Caco-2 (cell line): ENCODE measurements around the gene ALPK3. TPM values are rescaled to one million over a fixed set of nuclear protein-coding genes. Genes with fewer than 3 reads are reported as not detected.

Experiments
- BruUV-seq: library from RNA; stranded (reverse); fragments of 400-500 nt; replicated peaks from 2 replicates; lab custom pipeline; 2021; lab: Mats Ljungman, UMichigan
- CTCF ChIA-PET: fragments of 300-600 bp; sonication (Branson Sonifier 250); formaldehyde crosslinking; loops from one replicate; lab custom pipeline; 2022; ENCODE audit warnings: antibody characterized with exemption; lab: Charles Lee
- POLR2A ChIA-PET: fragments of 300-600 bp; sonication (Branson Sonifier 250); formaldehyde crosslinking; loops from one replicate; lab custom pipeline; 2022; ENCODE audit warnings: antibody characterized with exemption; lab: Charles Lee
- DNase-seq, 2 experiments: peaks; one replicate each; pipeline versions ENCODE4 v3.0.0 to v3.0.0-alpha.2; 2020 to 2022
- H3K27me3 ChIP-seq: replicated peaks from 2 replicates; pipeline ENCODE4 v1.6.0; 2011; ENCODE audit warnings: low read length; ENCODE audit not compliant: control insufficient read depth, insufficient read depth
- H3K36me3 ChIP-seq: 2 replicates; pipeline ENCODE4 v1.5.1; 2011; ENCODE audit warnings: low read length; ENCODE audit not compliant: control insufficient read depth, insufficient read depth
- H3K4me1 ChIP-seq: fragments of 250-450 bp; sonication (Bioruptor Pico); 2 replicates; pipeline ENCODE4 v1.5.1; 2020; ENCODE audit warnings: mild to moderate bottlenecking
- H3K4me3 ChIP-seq: 2 replicates; pipeline ENCODE4 v1.5.1; 2011; ENCODE audit warnings: low read depth, mild to moderate bottlenecking, control low read depth, low read length
- H3K9me3 ChIP-seq: fragments of 250-450 bp; sonication (Bioruptor Pico); 2 replicates; pipeline ENCODE4 v1.5.1; 2020; ENCODE audit warnings: mild to moderate bottlenecking, moderate library complexity
- H3K27ac Mint-ChIP-seq: one replicate; pipeline ENCODE4 v1.8.0; 2022; ENCODE audit warnings: mixed read lengths; ENCODE audit not compliant: unreplicated experiment
- H3K27me3 Mint-ChIP-seq: one replicate; pipeline ENCODE4 v1.8.0; 2022; ENCODE audit warnings: mixed read lengths; ENCODE audit not compliant: insufficient read depth, unreplicated experiment
- H3K36me3 Mint-ChIP-seq: one replicate; pipeline ENCODE4 v1.8.0; 2022; ENCODE audit warnings: mild to moderate bottlenecking, mixed read lengths; ENCODE audit not compliant: insufficient read depth, unreplicated experiment
- H3K4me1 Mint-ChIP-seq: one replicate; pipeline ENCODE4 v1.8.0; 2022; ENCODE audit warnings: low read depth, mixed read lengths; ENCODE audit not compliant: unreplicated experiment
- H3K4me3 Mint-ChIP-seq: one replicate; pipeline ENCODE4 v1.8.0; 2022; ENCODE audit warnings: mild to moderate bottlenecking, moderate library complexity, mixed read lengths; ENCODE audit not compliant: unreplicated experiment
- H3K9me3 Mint-ChIP-seq: one replicate; pipeline ENCODE4 v1.8.0; 2022; ENCODE audit warnings: mixed read lengths; ENCODE audit not compliant: unreplicated experiment
- intact Hi-C: fragments of 100-400 bp; cut with micrococcal nuclease; formaldehyde crosslinking; loops from one replicate; pipeline ENCODE4 v1.10.0; 2022; ENCODE audit not compliant: unreplicated experiment
- total RNA-seq: library from RNA; stranded (reverse); gene quantifications from 2 replicates; pipeline ENCODE4 v1.2.3, GENCODE V29; 2022
- TF ChIP-seq, protein P1 (sequence below), 2 experiments: fragments of 200-600 bp in 1 of 2; IDR thresholded peaks; 1 replicate in 1 of 2; 2 replicates in 1 of 2; pipeline versions ENCODE4 v1.5.1 to v1.8.0; 2011 to 2022; ENCODE audit warnings: antibody characterized with exemption in 1 of 2, control low read depth in 1 of 2, inconsistent platforms in 1 of 2, low read depth in 1 of 2, low read length in 1 of 2, mild to moderate bottlenecking in 1 of 2, moderate library complexity in 1 of 2; ENCODE audit not compliant: insufficient read depth in 1 of 2, severe bottlenecking in 1 of 2, unreplicated experiment in 1 of 2

The ALPK3 gene
- total RNA-seq, 1 experiment from 2014 or later: 0.43 TPM

- Histone ChIP-seq H3K4me3 (no peak overlapping the region), H3K4me1 (no peaks in the 10 kb centered on the region), H3K27me3 (no peaks in the 10 kb centered on the region), H3K36me3 (no peaks in the 10 kb centered on the region), H3K9me3 (no peaks in the 10 kb centered on the region)
- no peak overlapping the region for H3K4me3 Mint-ChIP-seq
- TF ChIP-seq, protein P1, sequence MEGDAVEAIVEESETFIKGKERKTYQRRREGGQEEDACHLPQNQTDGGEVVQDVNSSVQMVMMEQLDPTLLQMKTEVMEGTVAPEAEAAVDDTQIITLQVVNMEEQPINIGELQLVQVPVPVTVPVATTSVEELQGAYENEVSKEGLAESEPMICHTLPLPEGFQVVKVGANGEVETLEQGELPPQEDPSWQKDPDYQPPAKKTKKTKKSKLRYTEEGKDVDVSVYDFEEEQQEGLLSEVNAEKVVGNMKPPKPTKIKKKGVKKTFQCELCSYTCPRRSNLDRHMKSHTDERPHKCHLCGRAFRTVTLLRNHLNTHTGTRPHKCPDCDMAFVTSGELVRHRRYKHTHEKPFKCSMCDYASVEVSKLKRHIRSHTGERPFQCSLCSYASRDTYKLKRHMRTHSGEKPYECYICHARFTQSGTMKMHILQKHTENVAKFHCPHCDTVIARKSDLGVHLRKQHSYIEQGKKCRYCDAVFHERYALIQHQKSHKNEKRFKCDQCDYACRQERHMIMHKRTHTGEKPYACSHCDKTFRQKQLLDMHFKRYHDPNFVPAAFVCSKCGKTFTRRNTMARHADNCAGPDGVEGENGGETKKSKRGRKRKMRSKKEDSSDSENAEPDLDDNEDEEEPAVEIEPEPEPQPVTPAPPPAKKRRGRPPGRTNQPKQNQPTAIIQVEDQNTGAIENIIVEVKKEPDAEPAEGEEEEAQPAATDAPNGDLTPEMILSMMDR (IDR thresholded peaks at IDR 0.05; ENCODE audit: insufficient read depth in 1 of 2, low read depth in 1 of 2, low read length in 1 of 2, severe bottlenecking in 1 of 2, unreplicated experiment in 1 of 2): no peak
- DNase-seq: no peak
- H3K9me3 Mint-ChIP-seq: no peaks in the 10 kb centered on the region
- no TSS peak for BruUV-seq
- CTCF ChIA-PET: no interaction called here
- H3K4me1 Mint-ChIP-seq: no peaks in the 10 kb centered on the region
- no peaks in the 10 kb centered on the region for H3K27me3 Mint-ChIP-seq
- intact Hi-C loops: no loop called here
- POLR2A ChIA-PET: no interaction called here
- H3K27ac Mint-ChIP-seq: no peak overlapping the region
- H3K36me3 Mint-ChIP-seq: peaks cover 4% of the 10 kb centered on the region
Measured at GRCh38 chr15:84871428-84871985, 54.4 kb downstream of the ALPK3 start.

GRCh38 chr15:84872009-84872910 is 55.1 kb downstream of the ALPK3 start:
- no peak overlapping the region for H3K4me3 Mint-ChIP-seq
- H3K4me1 Mint-ChIP-seq: peaks cover 6% of the 10 kb centered on the region
- no peaks in the 10 kb centered on the region for H3K9me3 Mint-ChIP-seq
- peaks cover 4% of the 10 kb centered on the region for H3K36me3 Mint-ChIP-seq
- ChIA-PET POLR2A (no interaction called here), CTCF (no interaction called here)
- no peaks in the 10 kb centered on the region for H3K27me3 ChIP-seq
- BruUV-seq: no TSS peak
- H3K4me3 ChIP-seq: no peak overlapping the region
- intact Hi-C loops: no loop called here
- TF ChIP-seq, protein P1 (IDR thresholded peaks at IDR 0.05; ENCODE audit: insufficient read depth in 1 of 2, low read depth in 1 of 2, low read length in 1 of 2, severe bottlenecking in 1 of 2, unreplicated experiment in 1 of 2): no peak
- H3K27me3 Mint-ChIP-seq: no peaks in the 10 kb centered on the region
- no peak overlapping the region for H3K27ac Mint-ChIP-seq
- no peaks in the 10 kb centered on the region for H3K9me3 ChIP-seq
- DNase-seq: no peak
- no peaks in the 10 kb centered on the region for H3K36me3 ChIP-seq
- H3K4me1 ChIP-seq: no peaks in the 10 kb centered on the region

DNA sequence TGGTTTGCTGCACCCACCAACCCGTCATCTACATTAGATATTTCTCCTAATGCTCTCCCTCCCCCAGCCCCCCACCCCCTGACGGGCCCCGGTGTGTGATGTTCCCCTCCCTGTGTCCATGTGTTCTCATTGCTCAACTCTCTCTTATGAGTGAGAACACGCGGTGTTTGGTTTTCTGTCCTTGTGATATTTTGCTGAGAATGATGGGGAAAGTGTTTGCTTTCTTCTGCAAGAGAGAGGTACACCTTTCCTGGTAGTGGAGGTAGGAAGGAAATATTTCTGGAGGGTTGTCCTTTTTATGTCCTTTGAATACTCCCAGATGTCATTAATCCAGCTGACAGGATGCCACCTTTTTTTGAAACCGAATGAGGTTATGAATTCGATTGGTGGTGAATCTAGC is 56.8 kb downstream of the ALPK3 start:
- no peaks in the 10 kb centered on the region for H3K36me3 ChIP-seq
- ChIA-PET POLR2A (no interaction called here), CTCF (no interaction called here)
- no peaks in the 10 kb centered on the region for H3K27me3 Mint-ChIP-seq
- no peaks in the 10 kb centered on the region for H3K27me3 ChIP-seq
- H3K27ac Mint-ChIP-seq: no peak overlapping the region
- TF ChIP-seq, protein P1 (IDR thresholded peaks at IDR 0.05; ENCODE audit: insufficient read depth in 1 of 2, low read depth in 1 of 2, low read length in 1 of 2, severe bottlenecking in 1 of 2, unreplicated experiment in 1 of 2): no peak
- peaks cover 5% of the 10 kb centered on the region; the same call in 1 of the 2 replicates for H3K4me1 ChIP-seq
- H3K4me3 ChIP-seq: no peak overlapping the region
- H3K9me3 Mint-ChIP-seq: no peaks in the 10 kb centered on the region
- no peak overlapping the region for H3K4me3 Mint-ChIP-seq
- no peak for DNase-seq
- peaks cover 4% of the 10 kb centered on the region for H3K36me3 Mint-ChIP-seq
- peaks cover 8% of the 10 kb centered on the region for H3K4me1 Mint-ChIP-seq
- H3K9me3 ChIP-seq: no peaks in the 10 kb centered on the region
- BruUV-seq: no TSS peak
- intact Hi-C loops: no loop called here
